HCT116 (cell line): ENCODE measurements around the gene COL2A1.

ENCODE experiments used
- CBX3 ChIP-seq: IDR thresholded peaks from 2 replicates; pipeline ENCODE4 v1.6.1; 2012; ENCODE audit warnings: low read depth
- CEBPB ChIP-seq: IDR thresholded peaks from 2 replicates; pipeline ENCODE4 v1.6.1; 2012; ENCODE audit warnings: low read depth
- EZH2 ChIP-seq: fragments of 200-600 bp; sonication (generic); IDR thresholded peaks from 2 replicates; pipeline ENCODE4 v1.6.1; 2017; ENCODE audit warnings: antibody characterized with exemption, mixed run types
- EZH2phosphoT487 ChIP-seq: fragments of 200-600 bp; IDR thresholded peaks from 2 replicates; pipeline ENCODE4 v1.6.1; 2018; ENCODE audit warnings: antibody characterized with exemption, borderline replicate concordance
- FOSL1 ChIP-seq: IDR thresholded peaks from 2 replicates; pipeline ENCODE4 v1.6.1; 2012; ENCODE audit warnings: low read depth
- POLR2A ChIP-seq: IDR thresholded peaks from 2 replicates; pipeline ENCODE4 v1.7.0; 2011; ENCODE audit warnings: borderline replicate concordance; ENCODE audit not compliant: insufficient read depth, insufficient read length; ENCODE audit errors: extremely low read depth
- RAD21 ChIP-seq: IDR thresholded peaks from 2 replicates; pipeline ENCODE4 v1.6.1; 2012; ENCODE audit warnings: low read depth, mild to moderate bottlenecking
- SP1 ChIP-seq: IDR thresholded peaks from 2 replicates; pipeline ENCODE4 v1.6.1; 2012; ENCODE audit warnings: low read depth
- SRF ChIP-seq: IDR thresholded peaks from 2 replicates; pipeline ENCODE4 v1.6.1; 2012; ENCODE audit warnings: low read depth
- YY1 ChIP-seq: IDR thresholded peaks from 2 replicates; pipeline ENCODE4 v1.6.1; 2011; ENCODE audit warnings: low read length, low read depth, moderate library complexity, mild to moderate bottlenecking; ENCODE audit not compliant: insufficient replicate concordance; ENCODE audit errors: extremely low read depth
- ZNF274 ChIP-seq: fragments of 200-500 bp; sonication (Bioruptor generic); IDR thresholded peaks from 2 replicates; pipeline ENCODE4 v1.6.1; 2014; ENCODE audit warnings: mild to moderate bottlenecking, low read depth, low read length, inconsistent platforms
- TF ChIP-seq, protein P1 (sequence below), 3 experiments: fragments of 200-600 bp in 1 of 3; sonication (generic) in 1 of 3; IDR thresholded peaks in 2 of 3; conservative IDR thresholded peaks in 1 of 3; 2 replicates each; pipeline ENCODE4 v1.5.1; 2012 to 2017; ENCODE audit warnings: low read depth in 2 of 3, low read length in 2 of 3, antibody characterized with exemption in 1 of 3, borderline replicate concordance in 1 of 3, control low read depth in 1 of 3, mild to moderate bottlenecking in 1 of 3, mixed read lengths in 1 of 3, mixed run types in 1 of 3, moderate library complexity in 1 of 3; ENCODE audit not compliant: insufficient read depth in 1 of 3
- TF ChIP-seq, protein P2 (sequence below): IDR thresholded peaks from 2 replicates; pipeline ENCODE4 v1.6.1; 2011; ENCODE audit warnings: mild to moderate bottlenecking, low read length, moderate library complexity; ENCODE audit not compliant: insufficient replicate concordance; ENCODE audit errors: extremely low read depth
- TF ChIP-seq, protein P3 (sequence below): IDR thresholded peaks from 2 replicates; pipeline ENCODE4 v1.6.1; 2012

DNA sequence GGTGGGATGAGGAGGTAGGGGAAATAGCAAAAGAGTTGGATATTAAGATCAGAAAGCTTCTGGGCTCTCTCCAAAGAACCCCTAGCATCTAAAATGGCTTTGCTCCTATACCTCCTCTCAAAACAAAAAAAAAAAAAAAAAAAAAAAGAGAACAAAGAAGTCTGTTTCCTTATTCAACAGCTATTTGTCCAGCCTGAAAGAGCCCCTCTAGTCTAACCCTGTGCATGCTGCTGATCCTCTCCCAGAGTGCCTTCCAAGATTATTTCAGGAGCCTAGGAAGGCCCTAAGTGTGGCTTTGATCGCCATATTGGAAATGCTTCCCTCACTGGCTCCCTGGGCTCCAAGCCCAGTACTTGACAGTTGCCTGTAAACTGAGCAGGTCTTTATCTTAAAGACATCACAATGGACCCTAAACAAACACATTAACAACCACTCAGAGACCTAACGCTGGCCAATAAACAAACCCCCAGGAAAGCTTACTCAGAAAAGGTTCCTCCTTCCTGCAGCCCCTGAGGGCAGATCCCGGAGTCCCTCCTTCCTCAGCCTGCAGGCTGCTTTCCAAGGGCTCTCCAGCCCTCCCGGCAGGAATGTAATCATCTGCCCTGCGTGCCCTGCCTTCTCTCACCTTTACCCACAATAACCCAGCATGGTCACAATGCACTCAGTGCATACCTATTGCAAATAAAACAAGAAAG is 17.4 kb upstream of the COL2A1 start:
- no peak for TF ChIP-seq CEBPB
- no peak for TF ChIP-seq SRF
- TF ChIP-seq, protein P1, sequence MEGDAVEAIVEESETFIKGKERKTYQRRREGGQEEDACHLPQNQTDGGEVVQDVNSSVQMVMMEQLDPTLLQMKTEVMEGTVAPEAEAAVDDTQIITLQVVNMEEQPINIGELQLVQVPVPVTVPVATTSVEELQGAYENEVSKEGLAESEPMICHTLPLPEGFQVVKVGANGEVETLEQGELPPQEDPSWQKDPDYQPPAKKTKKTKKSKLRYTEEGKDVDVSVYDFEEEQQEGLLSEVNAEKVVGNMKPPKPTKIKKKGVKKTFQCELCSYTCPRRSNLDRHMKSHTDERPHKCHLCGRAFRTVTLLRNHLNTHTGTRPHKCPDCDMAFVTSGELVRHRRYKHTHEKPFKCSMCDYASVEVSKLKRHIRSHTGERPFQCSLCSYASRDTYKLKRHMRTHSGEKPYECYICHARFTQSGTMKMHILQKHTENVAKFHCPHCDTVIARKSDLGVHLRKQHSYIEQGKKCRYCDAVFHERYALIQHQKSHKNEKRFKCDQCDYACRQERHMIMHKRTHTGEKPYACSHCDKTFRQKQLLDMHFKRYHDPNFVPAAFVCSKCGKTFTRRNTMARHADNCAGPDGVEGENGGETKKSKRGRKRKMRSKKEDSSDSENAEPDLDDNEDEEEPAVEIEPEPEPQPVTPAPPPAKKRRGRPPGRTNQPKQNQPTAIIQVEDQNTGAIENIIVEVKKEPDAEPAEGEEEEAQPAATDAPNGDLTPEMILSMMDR (IDR thresholded peaks at IDR 0.05 in 2 of 3, conservative IDR thresholded peaks at IDR 0.05 in 1 of 3; ENCODE audit: borderline replicate concordance in 1 of 3, insufficient read depth in 1 of 3, low read depth in 2 of 3, low read length in 2 of 3), result no peak
- no peak for TF ChIP-seq RAD21
- no peak for TF ChIP-seq POLR2A
- no peak for TF ChIP-seq YY1
- no peak for TF ChIP-seq EZH2
- no peak for TF ChIP-seq SP1
- TF ChIP-seq, protein P2, sequence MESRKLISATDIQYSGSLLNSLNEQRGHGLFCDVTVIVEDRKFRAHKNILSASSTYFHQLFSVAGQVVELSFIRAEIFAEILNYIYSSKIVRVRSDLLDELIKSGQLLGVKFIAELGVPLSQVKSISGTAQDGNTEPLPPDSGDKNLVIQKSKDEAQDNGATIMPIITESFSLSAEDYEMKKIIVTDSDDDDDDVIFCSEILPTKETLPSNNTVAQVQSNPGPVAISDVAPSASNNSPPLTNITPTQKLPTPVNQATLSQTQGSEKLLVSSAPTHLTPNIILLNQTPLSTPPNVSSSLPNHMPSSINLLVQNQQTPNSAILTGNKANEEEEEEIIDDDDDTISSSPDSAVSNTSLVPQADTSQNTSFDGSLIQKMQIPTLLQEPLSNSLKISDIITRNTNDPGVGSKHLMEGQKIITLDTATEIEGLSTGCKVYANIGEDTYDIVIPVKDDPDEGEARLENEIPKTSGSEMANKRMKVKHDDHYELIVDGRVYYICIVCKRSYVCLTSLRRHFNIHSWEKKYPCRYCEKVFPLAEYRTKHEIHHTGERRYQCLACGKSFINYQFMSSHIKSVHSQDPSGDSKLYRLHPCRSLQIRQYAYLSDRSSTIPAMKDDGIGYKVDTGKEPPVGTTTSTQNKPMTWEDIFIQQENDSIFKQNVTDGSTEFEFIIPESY, result no peak
- TF ChIP-seq EZH2phosphoT487, result no peak
- TF ChIP-seq ZNF274, result no peak
- TF ChIP-seq, protein P3, sequence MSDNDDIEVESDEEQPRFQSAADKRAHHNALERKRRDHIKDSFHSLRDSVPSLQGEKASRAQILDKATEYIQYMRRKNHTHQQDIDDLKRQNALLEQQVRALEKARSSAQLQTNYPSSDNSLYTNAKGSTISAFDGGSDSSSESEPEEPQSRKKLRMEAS, result no peak
- TF ChIP-seq CBX3, result no peak
- TF ChIP-seq FOSL1, result no peak
